ENCODE data around the gene TBC1D17.

- TF ChIP-seq POLR2A (IDR thresholded peaks at IDR 0.05) (no peak), EP300 (IDR thresholded peaks at IDR 0.05) (no peak), CTCF (IDR thresholded peaks at IDR 0.05) (no peak)
Observed at GRCh38 chr19:49916839-49917733, 39.6 kb downstream of the TBC1D17 start.
